HG03060 (cell line): ENCODE measurements around the gene AGPAT4.

Experiments used
- ATAC-seq: cut with Tn5 transposase; IDR thresholded peaks from one replicate; pipeline ENCODE4 v1.9.1; 2021; ENCODE audit warnings: low read depth, moderate number of reproducible peaks; ENCODE audit not compliant: unreplicated experiment

AGPAT4 gene

GRCh38 chr6:161091151-161091550, 182.7 kb downstream of the AGPAT4 start:
- ATAC-seq, result no peak

- ATAC-seq, result no peak
Measured at GRCh38 chr6:161088676-161089328, 185.1 kb downstream of the AGPAT4 start.

GRCh38 chr6:161085246-161085645, 188.6 kb downstream of the AGPAT4 start:
- no peak for ATAC-seq

- ATAC-seq, result no peak
Measured at GRCh38 chr6:161082215-161082614, 191.6 kb downstream of the AGPAT4 start.

- no peak for ATAC-seq
Measured at GRCh38 chr6:161080263-161080970, 193.4 kb downstream of the AGPAT4 start.
